NCI-H2081 treated with DMSO at 0.1 percent for 48 hours (cell line): ENCODE data around the gene PRDM15.

Experiments used
- DNase-seq: peaks from one replicate; lab custom pipeline; 2025; lab: John Stamatoyannopoulos, UW

Gene PRDM15

DNA sequence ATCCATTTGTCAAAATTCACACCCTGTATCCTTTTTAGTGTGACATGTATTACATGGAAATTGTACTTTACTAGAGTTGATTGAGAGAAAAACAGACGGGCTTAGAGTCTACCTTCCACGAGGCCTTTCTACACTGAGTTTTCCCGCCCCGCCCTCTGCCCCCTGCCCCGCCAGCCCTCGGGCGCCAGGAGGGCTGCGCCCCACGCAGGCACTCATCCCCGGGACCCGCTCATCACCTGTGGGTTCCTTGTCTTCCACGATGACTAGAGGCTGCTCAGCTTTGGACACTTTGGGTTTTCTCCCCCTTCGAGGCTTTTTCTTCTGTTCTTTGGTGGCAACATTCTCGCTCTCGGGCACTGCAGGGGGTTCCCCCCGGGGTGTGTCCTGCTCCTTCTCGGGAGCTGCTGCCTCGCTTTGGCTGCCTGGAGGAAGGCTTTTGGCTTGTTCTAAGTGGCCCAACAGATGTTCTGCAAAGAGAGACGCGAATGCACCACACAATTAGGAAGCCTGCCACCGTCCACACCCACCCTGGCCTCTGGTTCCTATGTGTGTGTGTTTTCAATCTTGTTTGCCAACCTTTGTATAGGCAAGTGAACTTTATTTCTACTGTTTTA lies 39.6 kb downstream of the PRDM15 start:
- DNase-seq: no peak

DNA sequence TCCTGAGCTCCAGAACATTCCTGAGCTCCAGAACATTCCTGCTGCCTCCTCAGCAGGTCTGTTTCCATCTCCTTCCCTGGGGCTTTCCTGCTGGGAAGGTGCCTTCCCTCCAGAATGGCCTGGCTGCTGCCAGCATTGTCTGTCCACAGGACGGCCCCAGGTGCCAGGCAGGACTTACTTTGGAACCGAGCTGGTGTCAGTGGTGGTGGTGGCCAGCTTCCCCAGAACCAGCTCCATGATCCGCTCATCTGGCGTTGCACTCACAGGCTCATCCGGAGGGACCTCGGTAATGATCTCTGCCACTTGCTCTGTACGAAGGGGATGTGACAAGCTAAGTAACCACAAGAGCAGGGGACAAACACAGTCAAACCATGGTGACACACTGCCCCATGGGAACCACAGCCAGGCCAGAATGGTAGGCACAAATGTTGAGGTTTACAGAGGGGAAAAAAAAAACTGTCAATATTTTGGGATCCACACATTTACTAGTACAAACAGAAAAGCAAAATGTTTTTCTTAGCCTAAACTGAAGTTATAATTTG lies 41.3 kb downstream of the PRDM15 start:
- no peak for DNase-seq

DNA sequence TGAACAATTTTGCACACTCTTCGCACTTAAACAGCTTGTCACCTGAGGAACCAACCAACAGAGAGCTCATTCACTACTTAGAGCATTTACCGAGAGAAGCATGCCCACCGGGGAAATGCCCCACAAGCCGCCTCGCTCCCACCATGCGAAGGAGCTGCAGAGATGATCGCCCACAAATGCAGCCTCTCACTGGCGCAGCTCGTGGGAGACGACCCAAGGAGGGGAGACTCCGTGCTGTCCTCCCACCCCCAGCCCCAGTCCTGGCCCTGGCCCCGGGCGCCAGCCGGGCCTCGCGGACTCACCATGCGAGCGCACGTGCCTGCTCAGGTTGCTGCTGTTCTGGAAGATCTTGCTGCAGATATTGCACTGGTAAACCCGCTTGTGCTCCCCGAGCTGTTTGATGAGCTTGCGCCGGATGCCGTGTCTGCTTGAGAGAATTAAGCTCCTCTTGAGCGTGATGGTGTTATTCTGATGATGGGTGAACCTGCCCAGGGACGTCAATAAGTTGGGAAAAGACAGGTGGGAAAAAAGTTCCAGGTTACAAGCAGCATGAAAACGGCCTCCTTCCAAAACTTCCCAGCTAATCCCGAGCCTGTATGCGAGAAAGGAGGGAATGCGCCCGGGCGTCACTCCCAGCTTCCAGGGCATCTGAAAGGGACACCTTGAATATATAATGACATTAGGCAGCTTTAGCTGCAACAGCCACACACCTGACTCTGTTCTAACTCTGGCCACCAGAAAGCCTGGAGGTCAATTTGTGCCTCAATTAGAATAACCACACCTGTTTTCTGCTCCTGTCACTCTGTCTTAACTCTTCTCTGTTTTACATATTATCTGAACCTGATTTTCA lies 42.8 kb downstream of the PRDM15 start:
- no peak for DNase-seq

DNA sequence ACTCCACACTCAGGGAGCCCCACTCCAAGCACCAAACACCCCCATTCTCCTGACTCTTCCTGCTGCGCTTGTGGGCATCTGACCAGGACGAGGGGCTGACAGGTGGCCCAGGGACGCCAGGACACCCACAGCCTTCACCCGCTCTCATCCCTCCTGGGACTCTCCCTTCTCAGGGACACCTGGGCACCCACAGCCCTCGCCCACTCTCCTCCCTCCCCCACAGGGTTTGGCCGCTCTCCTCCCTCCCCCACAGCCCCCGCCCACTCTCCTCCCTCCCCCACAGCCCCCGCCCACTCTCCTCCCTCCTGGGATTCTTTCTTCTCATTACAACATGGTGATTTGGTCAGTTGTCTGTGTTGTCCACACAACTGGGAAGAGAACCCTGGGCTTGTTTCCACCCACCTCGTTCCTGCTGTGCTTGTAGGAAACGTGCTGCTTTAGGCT lies 43.4 kb downstream of the PRDM15 start:
- DNase-seq: no peak

DNA sequence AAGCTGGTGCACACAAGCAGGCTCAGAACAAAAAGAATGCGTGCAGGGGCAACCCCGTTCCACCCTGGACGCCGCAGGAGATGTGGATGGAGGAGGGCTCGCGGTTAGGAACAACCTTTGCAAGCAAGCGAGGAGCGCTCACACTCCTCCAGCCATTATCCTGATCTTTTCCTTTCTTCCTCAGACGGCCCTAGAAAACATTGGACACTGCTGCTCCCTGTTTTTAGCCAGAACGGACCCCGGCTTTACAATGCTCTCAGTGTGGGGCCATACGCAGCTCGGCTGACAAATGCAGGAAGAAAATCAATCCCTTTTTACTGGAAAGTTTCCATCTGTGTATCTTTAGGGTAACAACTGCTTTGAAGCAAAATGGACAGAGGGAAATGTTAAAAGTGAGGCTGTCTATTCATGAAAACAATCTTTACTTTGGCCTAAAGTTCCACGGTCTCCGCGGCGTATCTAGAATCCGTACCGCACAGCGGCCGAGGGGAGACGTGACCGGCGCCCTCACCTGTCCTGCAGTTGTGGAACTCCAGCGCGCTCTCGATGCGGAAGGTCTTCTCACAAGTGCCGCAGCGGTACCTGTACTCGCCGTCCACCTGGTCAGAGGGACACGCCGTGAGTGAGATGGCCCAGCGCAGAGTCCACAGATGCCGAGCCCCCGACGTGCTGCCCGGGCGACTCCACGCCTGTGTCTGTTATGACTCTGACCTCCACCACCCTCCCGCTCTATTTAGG lies 44.0 kb downstream of the PRDM15 start:
- DNase-seq: no peak

DNA sequence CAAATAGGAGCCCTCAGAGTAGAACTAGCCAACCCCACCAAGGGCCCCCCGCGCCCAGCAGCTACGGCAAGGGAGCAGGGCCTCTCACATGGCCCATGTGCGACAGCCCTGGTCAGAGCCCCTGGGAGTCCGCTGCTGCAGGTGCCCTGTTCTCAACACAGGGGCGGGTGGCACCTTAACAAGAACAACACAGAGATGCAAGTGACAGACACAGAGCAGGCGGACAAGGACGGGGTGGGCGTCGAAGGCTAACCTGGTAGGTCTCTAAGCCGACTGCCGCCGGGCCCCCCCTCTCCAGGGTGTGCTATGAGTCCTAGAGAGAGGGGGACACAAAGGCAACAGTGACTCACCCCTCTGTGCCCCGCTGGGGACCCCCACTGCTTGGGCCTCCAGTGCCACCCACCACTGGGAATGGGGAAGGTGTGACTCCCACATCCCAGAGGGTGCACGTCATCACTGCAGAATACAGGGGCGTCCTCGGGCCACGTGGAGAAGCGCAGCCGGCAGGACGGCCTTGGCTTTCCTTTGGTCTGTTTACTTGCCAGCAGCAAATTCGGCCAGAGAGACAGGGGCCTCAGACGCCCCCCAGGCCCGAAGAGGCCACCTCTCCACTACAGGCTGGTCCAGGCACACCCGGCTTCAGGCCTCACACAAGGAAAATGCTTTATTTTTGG lies 44.8 kb downstream of the PRDM15 start:
- DNase-seq: no peak

DNA sequence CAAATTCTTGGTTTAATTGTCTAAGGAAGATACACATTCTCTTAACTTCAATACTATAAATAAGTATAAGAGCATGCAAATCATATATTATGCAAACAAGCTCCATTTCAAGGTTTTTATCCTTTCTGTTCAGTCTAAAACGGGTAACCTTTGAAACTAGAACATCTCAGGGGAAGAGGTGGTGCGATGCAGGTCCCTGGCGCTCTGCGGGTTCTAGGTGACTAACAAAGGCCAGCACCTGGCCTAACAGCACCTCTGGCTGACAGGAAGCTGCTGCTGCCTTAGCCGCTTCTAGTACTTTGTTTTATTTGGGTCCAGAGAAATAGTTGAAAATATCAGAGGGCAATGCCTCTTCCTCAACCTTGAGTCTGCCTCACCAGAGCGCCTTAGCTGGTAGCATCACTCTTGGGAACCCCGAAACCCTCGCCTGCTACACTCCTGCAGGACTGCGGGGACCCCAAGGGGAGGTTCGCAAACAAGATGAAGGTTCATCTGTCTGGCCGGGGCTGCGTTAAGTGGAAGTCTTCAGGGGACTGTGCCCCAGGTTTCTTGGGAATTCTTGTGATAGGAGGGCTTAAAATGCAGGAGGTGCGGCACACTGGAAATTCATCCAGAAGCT lies 45.5 kb downstream of the PRDM15 start:
- no peak for DNase-seq

DNA sequence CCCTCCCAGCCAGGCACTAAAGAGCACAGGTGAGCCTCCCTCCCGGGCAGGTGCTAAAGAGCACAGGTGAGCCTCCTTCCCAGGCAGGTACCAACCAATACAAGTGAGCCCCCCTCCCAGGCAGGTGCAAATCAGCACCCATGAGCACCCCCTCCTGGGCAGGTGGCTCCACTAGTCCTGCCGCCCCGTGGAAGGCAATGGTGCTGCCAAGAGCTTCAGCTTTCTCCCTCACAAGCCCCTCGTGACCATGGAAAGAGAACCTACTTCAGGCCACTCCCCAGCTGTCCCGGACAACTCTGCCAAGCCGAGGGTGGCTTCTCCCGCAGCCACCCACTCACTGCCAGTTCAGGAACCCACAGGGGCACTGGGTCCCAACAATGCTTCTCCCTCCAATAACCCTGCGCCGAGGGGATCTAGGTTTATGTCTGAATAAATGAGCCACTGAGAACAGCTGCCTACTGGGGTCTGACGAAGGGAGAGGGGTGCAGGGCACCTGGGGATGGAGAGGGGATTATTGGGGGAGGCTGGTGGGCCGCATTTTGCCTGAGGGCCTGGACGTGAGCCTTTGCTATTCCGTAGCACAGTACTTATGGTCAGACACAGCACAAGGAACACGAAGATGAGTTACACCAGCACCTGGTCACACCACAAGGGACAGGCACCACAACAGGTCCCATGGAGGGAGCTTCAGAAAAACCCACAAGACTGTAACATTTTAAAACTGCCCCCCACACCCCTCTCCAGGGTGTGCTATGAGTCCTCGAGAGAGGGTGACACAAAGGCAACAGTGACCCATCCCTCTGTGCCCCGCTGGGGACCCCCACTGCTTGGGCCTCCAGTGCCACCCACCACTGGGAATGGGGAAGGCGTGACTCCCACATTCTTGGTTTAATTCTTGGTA lies 46.3 kb downstream of the PRDM15 start:
- no peak for DNase-seq

DNA sequence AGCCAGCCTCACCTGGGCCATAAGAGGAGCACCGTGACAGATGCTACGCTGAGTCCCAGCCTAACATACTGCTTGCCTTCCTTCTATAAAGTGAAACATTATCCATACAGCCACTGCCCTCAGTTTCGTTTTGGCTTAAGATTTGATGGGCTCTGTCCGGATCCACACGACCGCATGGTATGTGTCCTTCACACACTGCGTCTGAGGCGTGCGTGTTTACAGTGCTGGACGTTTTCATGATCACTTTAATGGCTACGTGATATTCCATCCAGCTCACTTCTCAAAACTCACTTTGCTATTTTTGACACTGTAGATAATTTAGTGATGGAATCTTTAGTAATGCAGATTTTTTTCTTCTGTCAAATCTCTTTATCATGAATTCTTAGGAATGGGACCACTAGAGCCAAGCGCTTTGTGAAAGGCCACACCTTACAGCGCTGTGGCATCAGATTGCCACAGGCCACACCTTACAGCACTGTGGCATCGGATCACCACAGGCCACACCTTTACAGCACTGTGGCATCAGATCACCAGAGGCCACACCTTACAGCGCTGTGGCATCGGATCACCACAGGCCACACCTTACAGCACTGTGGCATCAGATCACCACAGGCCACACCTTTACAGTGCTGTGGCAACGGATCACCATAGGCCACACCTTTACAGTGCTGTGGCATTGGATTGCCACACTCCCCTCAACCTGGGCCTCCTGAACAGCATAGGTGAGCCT lies 47.1 kb downstream of the PRDM15 start:
- DNase-seq: no peak

DNA sequence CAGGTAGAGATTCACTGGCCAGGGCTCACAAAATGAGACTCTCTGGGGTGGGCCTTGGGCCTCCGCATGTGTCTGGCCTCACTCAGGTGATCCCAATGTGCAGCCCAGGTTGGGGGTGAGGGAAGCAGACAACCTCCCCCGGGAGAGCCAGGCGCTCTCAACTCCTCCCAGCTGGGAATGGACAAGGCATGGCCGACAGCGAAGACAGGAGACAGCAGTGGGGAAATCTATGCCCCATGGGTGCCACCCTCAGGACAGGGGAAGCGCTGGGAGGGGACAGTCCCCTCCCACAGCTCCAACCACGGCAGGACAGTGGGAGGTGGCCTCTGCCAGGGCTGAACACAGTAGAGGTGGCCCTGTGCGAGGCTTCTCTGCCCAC lies 47.7 kb downstream of the PRDM15 start:
- DNase-seq: no peak

DNA sequence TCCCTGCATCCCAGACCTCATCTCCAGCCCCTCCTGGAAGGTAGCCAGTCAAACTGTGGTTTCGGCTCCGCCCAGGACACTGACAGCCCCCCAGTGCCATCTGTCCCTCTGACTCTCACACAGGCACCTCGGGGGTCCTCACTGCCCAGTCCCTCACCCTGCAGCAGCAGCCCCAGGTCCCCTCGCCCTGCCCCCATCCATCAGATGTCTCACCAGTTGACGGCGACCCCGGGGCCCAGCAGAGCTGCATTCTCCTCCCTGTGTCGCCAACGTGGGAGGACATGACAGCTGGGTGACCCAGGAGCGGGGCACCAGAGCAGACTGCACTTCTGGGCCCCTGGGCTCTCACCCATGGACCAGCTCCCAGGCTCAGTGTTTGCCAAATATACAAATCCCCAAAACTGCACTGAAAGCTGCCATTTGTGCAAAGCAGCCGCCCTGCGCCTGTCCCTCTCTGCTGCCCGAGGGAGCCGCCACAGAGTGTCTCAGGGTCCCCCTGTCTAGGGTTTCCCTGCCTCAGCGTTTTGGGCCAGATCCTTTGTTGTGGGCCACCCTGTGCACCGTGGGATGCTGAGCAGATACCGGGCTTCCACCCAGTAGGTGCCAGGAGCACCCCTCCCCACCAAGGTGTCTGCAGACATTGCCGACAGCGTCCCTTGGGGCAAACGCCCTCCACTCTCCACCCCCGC lies 48.2 kb downstream of the PRDM15 start:
- no peak for DNase-seq

DNA sequence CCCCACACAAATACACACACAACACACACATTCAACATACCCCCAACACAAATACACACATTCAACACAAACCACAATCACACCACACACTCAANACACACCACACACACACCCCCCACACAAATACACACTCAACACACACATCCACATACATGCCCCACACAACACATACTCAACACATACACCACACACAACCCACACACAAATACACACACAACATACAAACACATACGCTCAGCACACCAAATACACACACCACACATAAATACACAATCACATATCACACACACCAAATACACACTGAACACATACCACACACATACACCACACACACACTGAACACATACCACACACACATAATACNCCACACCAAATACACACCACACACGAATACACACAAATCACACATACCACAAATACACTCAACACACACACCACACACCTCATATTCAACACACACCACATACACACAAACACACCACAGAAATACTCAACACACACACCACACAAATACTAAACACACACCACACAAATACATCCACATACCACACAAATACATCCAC lies 48.9 kb downstream of the PRDM15 start:
- no peak for DNase-seq

DNA sequence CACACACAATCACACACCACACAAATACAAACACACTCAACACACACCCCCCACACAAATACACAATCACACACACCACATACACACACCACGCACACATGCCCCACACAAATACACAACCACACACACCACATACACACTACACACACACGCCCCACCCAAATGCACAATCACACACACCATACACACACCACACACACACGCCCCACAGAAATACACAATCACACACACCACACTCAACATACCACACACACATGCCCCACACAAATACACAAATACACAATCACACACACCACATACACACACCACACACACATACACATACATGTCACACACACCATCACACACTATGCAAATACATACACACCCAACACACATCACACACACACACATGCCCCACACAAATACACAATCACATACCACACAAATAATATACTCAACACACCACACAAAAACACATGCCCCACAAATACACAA lies 50.2 kb downstream of the PRDM15 start:
- DNase-seq: no peak

DNA sequence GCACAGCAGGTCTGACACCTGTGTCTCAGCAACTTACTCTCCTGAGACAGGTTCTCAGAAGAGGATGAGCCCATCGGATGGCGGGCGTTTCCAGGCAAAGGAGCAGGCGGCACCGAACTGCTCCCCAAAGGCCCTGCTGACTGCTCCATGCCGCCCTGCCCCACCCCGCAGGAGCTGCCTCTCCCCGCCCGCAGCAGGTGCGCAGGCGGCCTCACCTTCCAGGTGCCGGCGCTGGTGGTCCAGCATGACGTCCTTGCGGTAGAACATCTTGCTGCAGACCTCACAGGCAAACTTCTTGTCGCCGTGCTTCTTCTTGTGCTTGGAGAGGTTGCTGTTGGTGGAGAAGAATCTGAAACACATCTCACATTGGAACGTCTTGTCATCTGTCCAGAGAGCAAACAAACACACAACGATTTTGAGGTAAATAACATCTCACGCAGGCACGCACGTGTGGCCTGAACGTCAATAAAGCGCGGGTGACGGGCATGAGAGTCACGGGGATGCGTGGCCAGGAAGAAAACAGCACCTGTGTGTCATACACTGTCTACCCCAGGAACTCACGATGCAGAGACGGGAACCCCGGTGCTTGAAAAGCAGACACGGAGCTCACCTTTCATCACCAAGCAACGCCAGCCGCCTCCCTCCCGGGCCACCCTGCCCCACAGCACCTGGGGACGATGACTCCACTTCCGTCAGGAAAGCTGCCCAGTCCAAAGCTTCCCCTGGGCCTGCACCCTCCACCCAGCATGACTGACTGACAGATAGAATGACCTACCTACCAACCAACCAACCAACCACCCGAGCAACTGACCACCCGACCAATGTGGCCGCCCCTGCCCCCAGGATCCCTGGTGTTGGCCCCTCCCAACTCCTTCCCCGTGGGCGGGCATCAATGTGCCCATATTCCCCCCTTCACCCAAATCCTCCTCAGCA lies 50.9 kb downstream of the PRDM15 start:
- DNase-seq: no peak

DNA sequence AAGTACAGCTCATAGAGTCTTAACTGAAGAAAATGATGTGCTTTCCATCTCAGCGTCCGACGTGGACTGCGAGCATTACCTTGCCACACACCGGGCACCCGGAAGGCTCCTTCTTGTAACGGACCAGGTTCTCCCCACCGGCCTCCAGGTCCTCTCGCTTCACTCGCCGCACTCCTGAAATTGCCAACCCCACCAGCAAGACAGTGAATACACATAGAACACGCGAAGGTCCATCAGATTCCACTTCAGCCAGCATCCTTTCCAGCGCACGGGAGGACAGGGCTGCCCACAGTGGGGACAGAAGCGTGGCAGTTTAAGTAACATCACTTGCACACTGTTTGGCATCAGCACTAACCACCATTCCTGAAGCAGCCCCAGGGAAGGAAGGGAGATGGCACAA lies 53.3 kb downstream of the PRDM15 start:
- no peak for DNase-seq

DNA sequence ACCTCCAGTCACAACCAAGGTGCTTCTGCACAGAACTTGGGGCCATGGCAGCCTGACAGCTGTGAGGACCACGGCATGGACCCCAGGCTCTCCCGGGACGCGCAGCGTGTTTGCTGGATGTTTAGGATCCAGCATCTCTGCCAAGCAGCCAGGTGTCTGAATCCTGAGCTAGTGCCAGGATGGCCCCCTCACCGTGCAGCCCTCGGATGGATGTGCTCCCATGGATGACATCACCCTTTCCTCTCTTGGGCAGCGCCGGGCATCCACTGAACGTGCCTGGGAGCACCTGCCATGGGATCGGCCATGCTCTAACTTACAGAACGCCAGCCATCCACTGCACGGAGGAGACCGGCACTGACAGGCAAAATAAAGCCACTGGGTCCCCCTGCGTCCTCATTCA lies 53.9 kb downstream of the PRDM15 start:
- DNase-seq: no peak

DNA sequence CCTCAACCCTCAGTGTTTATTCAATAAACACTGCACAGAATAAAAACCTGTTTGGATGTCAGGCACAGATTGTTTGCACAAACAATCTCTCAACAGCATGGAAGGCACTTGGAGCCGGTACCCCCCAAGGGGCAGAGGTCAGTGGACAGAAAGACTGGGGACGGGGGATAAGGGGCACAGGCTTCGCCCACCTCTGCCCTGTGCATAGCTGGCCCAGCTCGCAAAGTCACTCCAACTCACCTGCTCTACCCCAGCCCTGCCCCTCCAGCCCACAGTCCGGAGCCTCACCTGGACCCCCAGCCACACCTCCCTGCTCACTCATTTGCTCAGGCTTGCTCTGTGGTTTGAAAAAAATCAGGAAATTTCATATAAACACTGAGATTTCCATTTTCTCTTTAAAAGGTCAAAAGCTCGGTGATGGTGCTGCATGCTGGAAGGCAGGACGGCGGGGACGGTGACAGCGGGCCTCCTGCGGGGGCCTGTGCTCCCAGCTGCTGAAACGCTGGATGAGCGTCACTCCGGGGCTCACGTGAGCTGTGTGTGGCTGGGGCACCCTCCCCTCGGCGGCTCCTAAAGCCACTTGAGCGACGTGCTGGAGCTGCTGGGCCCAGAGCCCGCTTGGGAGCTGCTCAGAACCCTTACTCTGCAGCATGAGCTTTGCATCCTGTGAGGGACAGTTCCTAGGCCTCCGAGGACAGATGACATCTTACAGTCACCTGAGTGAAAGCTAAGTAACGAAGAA lies 54.5 kb downstream of the PRDM15 start:
- no peak for DNase-seq
